NCI-H82 treated with DMSO at 0.1 percent for 48 hours (cell line): ENCODE results near the gene AMBP.

Experiments
- DNase-seq: peaks from one replicate; lab custom pipeline; 2025; ENCODE audit not compliant: unreplicated experiment; lab: John Stamatoyannopoulos, UW

Gene AMBP

DNA sequence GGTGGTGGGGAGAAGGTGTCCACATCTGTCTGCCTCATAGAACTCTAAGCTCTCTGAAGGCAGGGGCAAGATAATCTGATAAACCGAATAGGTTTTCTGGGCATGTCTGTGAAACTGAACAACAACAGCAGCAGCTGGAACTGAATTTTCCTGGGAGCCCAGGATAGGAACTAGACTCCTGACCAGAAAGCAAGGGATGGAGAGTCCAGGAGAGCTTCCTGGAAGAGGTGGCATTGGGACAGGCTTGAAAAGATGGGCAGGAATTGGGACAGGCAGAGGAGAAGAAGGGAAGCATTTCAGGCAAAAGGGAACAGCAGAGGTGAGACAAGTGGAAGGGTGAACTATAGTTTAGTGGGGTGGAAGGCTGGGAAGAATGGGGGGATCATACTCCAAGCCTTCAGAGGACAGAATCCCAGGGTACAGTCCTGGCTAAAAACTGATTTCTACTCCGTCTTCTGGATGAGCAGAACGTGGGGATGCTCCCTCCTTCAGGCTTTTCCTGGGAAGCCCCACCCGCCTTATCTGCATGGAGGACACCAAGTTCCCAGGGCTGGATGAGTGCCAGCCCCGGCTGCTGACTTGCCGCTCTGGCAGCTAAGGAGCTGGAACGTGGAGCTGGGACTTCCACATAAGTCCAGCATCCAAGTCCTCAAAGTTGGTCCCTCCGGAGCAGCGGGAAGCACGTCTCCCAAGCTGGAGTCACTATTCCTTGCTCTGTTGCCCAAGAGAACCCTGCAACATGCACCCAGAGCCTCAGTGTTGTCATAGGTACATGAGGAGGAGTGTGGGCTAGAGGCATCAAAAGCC is 34.9 kb upstream of the AMBP start:
- DNase-seq, result no peak

DNA sequence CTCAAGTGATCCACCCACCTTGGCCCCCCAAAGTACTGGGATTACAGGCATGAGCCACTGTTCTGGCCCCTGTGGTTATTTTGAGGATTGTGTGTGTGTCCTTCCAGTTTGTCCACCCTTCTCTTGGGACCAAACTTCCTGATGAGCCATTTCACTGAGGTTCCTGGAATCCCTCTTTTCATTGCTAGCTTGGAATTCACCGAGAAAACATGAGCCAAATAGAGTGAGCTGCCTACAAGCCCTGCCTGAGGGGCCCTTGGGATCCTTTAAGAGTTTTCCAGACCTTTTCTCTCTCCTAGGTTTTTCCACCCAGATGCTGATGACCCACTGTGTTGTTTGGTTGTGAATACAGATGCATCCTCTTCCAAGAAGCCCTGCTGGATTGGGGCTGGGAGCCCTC is 34.2 kb upstream of the AMBP start:
- no peak for DNase-seq

DNA sequence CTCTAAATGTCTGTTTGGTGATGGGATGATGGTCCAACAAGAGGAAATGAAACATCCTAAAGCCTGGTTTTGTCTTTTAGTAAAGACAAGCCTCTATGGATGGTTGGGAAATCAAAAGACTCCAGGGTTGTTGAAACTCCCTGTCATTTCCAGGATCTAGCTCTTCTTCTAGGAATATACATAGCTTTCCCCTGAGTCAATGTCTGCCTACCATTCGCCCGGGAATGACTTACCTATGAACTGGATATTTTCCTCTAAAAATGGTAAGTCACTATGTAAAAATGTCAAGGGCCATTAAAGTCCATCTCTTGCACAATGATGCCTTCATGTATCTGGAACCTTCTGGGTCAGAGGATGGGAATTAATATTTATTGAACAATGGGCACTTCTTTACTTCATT is 32.1 kb upstream of the AMBP start:
- no peak for DNase-seq

DNA sequence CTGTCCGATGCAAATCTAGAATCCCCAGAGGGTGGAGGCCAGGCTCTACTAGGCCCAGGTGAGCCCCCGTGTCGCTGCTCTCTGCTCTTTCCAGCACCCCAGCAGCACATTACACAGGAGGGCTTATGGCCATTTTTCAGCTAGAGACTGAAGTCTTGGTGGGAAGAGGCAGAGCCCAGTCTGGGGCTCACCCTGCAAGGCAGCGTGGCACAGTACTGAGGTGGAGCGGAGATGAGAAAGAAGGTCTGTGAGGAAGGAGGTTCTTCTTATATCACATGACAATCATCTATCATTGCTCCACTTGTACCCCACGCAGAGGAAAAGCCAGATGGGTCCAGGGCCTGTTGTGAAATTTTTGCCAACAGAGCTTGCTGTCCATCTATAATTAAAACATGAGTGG is 31.0 kb upstream of the AMBP start:
- DNase-seq, result no peak

DNA sequence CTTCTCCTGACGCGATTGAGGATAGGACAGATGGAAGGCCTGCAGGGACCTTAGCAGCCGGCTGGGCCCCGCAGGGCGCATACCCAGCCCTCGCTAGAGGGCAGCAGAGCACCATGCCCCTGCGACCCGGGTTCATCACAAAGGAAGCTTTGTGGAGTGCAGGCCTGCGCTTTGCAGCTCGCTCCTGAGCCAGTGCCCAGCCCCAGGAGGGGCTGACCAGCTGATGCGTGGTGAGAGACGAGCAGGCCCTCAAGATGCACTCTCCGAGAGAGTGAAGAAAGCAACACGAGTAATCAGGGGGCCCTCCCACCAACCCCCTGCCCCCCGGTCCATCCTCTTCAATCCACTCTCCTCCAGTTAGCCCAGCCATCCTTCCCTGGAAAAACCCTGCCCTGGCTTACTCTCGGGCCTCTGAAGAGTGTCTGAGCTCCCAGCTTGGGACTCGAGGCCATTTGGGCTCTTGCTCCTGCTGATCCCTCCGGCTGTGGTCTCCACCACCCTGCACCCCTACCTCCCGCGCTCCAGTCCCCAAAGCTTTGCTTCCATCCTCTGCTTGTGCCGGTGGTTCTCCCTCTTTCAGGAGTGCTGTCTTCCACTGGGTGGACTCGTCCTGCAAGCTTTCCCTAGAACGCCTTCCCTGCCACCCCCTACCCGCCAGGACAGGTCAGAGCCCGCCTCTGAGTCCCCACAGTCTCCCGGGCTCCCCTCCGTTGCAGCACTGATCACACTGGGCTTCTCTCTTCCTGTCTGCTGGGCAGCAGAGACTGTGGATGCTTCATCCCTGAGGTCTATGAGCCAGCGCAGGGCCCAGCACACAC is 30.1 kb upstream of the AMBP start:
- peak; percentile 71 for DNase-seq

DNA sequence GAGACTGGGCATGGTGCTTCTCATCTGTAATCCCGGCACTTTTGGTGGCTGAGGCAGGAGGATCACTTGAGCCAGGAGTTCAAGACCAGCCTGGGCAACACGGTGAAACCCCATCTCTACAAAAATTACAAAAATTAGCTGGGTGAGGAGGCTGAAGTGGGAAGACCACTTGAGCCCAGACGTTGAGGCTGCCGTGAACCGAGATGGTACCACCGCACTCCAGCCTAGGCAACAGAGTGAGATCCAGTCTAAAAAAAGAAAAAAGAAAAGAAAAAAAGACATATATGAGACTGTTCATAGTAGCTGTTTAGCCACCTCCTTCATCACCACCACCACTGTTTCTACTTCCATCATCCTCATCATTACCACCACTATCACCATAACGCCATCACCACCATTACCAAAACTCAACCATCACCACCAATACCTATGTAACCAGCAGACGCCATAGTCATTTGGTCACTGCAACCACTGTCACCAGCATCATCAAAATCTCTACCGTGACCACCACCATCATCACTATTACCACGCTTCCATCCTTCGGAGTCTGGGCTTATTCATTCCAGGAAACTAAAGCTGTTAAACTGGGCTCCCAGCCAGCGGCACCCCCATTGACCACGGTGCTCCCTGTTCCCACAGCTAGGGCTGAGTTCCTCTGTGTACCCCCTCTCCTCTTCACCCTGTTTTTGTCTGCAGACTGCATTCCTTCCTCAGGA is 29.3 kb upstream of the AMBP start:
- DNase-seq, result no peak

DNA sequence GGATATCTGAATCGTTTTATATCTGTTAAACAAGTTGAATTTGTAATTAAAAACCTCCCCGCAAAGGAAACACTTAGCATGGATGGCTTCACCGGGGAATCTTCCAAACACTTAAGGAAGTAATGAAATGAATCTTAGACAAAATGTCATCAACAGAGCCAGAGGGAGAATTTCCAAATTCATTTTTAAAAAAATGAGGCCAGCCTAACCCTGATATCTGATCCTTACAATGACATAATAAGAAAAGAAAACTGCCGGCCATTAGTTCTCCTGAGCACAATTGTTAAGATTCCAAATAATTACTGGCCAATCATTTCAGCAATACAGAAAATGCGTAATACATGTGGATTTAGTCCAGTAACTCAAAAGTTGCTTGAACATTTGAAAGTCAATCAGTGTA is 27.1 kb upstream of the AMBP start:
- no peak for DNase-seq

DNA sequence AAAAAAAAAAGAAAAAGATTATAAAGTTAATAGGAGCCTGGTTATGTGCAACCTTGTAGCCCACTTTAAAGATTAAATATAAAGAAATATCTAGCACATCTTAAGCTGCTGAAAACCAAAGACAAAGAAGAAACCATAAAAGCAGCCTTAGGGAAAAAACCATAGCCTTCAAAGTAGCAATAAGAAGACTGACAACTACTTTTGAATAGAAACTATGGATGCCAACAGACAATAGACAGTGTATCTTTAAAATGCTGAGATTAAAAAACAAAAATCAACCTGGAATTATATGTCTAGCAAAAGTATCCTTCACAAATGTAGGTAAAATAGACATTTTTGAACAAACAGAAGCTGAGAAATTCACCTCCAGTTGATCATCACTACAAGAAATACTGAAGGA is 24.4 kb upstream of the AMBP start:
- DNase-seq, result no peak

DNA sequence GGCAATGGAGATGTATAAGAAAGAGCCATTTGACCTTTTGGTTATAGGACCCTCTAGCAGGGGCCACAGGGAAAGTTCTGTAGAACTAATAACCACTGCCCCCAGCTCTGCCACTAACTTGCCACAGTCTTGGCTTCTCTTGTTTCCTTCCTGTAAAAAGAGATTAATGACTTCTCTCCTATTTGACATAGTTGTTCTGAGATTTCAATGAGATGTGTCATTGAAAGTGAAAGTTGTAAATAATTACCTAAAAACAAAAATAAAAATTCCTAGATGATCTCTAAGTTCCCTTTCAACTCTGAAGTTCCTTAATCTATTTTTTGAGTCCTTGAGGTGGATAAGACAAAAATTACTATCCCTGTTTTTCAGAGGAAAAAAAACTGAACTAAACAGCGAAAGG is 22.4 kb upstream of the AMBP start:
- no peak for DNase-seq

DNA sequence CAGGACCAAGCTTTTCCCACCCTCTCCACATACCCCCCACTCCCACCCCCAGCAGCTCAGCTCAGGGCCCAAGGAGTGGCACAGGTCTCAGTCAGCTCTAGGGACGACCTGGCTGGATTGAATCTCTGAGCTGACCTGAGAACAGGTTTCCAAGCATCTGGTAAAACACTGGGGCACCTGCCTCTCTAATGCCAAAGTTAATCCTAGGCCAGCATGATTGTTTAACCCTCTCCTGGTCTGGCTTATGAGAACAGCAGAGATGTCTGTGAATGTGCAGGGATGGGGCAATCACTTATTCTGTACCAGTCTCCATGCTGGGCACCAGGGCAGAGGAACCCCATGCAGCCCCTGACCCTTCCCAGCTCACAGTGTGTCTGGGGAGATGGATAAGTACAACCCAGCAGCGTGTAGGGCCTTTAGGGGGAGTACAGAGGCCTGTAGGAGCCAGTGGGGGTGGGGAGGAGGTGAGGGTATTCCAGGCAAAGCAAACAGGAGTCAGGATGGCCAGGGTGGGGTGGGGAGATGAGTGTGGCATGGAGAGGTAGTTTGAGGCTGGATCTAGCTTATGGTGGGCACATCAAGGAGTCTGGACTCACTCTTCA is 21.7 kb upstream of the AMBP start:
- DNase-seq, result peak; percentile 66

DNA sequence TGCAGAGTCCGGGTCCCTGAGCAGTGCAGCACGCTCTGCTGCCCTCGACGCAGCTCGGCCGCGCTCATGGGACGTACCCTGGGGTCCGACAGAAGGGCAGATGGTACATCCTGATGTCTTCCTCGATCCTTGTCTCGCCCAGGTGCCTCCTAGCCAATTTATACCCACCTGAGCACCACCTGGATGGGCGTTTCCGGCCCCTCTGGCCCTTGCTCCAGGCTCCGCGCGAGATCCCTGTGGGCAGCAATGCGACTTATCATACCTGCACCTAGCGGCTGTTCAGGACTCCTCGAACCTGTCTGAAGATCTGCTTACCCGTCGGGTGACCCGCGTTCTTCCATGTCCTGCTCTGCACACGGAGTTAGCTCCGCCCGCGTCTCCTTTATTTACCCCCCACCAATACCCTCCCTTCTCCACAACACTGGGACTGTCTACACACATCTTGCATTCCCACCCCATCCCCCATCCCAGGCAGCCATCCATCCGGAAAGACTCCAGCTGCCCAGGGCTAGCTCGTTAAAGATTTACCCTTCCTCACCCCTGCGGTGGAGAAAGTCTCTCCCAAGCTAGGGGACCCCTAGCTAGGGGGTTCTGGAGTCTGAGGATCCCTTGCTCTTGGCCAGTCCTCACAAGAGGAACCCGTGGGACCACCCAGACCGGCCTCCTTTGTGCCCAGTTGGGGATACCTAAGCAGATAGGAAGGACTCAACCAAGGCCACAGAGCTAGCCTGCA is 21.0 kb upstream of the AMBP start, which contains the start of gene KIF12:
TSS of gene KIF12 (minus strand) at position 357 of the 733 bp plus-strand sequence. CDS start at position 341, 16 bp downstream.
- peak; percentile 89 for DNase-seq

DNA sequence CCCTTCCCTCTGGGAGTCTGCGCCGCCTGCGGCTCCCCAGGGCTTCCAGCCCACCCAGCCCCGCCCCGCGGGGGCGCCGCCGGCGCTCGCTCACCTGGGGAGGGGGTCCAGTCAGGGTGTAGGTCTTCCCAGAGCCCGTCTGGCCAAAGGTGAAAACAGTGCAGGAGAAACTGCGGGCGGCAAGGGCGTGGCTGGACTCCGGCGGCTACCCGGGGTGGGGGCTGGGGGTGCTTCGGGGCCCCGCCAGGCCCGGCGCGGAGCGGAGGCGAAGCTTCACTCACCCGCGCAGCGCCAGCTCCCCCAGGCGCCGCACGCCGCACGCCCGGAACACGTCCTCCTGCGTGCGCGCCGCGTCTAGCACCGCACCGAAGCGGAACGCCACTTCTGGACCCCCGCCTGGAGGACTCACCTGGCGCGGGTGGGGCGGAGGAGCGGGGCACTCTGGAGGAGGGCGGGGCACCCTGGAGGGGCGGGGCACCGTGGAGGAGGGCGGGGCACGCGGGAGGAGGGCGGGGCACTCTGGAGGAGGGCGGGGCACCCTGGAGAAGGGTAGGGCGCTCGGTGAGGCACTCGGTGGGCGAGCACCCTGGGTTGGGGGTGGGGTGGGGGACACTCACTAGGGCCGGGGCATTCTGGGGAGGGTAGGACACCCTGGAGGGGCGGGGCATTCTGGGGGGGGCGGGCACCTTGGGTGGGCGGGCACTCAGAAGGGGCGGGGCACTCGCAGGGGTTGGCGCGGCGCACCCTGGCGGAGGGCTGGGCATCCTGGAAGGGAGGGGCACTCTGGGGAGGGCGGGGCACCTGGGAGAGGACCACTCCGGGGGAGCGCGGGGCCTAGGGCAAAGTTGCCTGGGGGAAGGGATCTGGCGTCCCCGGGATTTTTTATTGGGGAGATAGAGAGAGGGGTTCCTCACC is 20.2 kb upstream of the AMBP start:
- DNase-seq, result no peak

DNA sequence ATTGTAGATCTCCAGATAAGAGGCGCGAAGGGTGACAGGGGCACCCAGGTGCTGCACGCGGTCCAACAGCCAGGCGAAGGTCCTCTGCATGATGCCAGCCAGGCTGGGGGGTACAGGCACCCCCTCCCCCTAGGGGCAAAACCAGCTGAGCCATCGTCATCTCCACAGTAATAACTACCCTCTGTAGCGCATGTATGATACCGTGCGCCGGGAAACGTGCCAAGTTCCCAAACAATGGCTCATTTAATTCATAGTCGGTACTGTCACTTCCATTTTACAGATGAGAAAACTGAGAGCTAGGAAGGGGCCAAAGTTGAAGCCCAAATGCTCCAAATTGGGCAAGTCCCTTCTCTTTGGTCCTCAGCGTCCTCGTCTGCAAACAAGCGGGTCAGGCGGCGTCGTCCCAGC is 19.5 kb upstream of the AMBP start:
- DNase-seq, result no peak

DNA sequence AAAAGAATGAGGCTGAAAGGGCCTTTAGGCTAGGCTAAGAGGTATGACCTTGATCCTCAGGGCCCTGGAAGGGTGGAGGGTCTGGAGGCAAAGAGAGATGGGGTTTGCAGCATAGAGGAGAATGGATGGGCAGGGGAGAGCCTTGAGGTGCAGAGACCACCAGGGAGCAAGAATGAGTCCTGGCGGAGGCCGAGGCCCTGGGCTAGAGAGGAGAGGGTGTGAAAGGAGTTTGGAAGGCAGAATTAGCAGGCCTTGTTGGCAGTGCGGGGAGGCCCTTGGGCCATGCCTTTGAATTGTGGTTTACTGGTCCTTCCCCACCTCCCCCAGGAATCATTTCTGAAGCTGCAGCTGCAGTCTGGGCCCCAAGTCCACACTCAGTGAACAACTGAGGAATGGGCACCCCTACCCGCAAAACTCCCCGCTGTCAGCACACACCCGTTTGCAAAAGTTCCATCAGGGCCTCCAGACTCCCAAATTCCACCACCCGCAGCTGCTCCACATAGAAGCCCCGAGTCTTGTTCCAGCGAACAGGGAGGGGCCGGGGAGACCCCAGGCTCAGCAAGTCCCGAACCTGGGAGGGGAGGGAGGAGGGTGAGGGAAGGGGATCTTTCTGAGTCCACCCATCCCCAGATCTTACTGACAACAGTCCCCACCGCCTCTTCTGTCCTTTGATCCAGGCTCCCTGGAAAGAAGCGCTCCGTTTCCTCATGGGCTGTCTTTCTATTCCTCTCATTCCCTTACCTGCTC is 18.9 kb upstream of the AMBP start:
- no peak for DNase-seq

DNA sequence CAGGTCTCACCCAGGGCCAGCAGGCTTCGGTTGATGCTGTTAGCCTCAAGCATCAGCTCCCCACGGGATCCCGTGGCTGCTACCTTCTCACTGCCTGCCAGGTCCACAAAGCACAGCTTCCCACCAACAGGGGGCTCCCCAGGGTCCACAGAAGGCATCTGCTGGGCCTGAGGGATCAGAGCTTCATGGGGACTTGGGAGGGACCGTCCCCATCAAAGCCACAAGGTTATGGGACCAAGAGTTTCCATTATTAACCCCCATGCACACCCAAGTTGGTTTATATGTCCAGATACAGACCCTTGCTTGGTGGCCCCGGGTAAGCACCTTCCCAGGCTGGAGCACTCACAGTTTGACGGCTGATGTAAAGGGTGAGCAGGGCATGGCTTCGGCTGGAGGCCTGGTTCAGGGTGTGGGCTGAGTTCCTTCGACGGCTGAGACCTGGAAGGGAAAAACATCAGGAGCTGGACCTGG is 18.0 kb upstream of the AMBP start:
- no peak for DNase-seq

DNA sequence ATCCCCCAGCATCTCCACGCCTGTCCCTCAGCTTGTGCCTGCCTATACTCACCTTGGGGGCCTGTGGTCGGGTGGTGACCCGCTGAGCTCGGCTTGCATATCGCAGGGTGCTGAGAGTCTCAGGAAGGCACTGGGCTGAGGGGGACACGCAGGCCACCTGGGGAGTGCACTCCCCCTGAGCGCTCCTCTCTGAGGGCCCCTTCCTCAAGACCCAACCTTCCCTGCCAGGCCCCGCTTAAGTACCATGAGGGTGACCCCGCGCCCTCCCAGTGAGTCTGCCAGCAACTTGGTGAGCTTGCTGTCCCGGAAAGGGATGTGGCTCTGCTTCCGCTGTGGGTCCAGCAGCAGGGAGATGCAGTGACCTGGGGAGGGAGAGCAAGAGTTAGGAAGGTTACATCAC is 16.9 kb upstream of the AMBP start:
- DNase-seq, result no peak

DNA sequence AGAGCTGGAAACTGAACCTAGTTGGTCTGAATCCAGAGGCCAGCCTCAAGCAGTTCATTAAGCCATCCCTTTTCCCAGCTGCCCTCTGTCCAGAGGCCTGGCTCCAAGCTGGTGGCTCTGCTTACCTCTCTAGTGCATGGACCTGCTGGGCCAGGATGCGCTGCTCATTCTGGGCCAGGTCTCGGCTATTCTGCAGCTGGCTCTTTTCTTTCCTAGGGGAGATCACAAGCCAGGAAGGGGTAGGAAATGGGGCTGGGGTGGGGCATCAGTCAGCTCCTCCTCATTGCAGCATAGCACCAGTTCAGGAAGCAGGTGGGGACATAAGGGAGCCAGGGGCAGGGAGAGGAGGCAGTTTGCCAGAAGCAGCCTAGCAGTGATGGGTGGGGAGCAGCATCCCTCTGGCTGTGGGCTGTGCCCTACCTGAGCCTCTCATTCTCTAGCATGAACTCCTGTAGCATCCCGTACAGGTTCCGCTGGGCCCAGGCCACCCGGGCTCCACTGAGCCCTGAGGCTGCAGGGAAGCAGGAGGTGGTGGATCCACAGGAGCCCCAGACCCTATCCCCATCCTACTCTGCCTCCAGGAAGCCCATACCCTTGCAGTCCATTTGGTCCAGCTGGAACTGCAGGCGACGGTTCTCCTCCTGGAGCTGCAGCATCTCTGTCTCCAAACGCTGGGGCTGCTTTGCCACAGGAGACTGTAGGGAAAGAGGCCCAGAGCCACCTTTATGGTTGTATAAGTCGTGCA is 15.8 kb upstream of the AMBP start:
- no peak for DNase-seq

DNA sequence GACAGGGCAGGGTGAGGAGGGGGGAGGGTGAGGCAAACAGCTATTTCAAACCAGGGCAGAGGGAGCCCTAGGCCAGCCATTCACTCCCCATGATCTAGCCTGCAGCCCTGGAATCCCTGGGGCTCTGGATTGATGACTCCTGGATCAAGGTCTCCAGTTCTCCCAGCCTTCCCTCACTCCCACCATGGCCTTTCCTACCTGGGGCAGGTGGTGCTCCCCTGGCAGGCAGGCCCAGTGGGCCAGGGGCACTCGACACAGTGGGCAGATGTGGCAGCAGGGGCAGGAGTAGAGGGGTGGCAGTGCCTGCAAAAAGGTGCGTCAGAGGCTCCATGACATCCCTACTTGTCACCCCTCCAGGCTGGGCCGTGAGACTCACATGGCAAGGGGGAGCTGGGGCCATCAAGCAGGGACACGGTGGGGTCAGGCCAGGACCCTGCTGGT is 15.0 kb upstream of the AMBP start:
- no peak for DNase-seq
